ENCODE results near the gene SNX6. TPM values are rescaled to one million over a fixed set of nuclear protein-coding genes. Genes with fewer than 3 reads are reported as not detected.

Gene SNX6
- total and polyA plus RNA-seq, 9 of the 15 experiments (the other 6 are each of a cell fraction or from before 2014, with no cell fraction given): 34.6 to 111 (median 57.5) TPM

DNA sequence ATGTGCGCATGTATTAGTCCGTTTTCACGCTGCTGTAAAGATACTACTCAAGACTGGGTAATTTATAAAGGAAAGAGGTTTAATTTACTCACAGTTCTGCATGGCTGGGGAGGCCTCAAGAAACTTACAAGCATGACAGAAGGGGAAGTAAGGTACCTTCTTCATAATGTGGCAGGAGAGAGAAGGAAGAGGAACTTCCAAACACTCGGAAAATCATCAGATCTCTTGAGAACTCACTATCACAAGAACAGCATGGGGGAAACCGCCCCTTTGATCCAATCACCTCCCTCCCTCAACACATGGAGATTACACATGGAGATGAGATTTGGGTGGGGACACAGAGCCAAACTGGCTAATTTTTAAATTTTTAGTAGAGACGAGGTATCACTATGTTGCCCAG lies 41.8 kb upstream of the SNX6 start:
- Histone ChIP-seq H3K4me1 (replicated peaks in 1 of 2; ENCODE audit: control insufficient read depth in 2 of 2, insufficient read depth in 2 of 2, low read length in 2 of 2) (no peaks in the 10 kb centered on the region; a peak in 1 of 5 replicates), H3K36me3 (ENCODE audit: control insufficient read depth, insufficient read depth, low read length) (no peaks in the 10 kb centered on the region), H2AFZ (ENCODE audit: low read depth, low read length) (no peak overlapping the region), H3K9me1 (ENCODE audit: control insufficient read depth, insufficient read depth, low read length) (no peaks in the 10 kb centered on the region), H3K4me3 (no peak overlapping the region), H3K27me3 (ENCODE audit: control insufficient read depth in 2 of 2, insufficient read depth in 2 of 2, low read length in 2 of 2) (no peaks in the 10 kb centered on the region), H3K9me3 (replicated peaks; ENCODE audit: control insufficient read depth, insufficient read depth, low read depth, low read length) (no peaks in the 10 kb centered on the region), H3K9ac (ENCODE audit: insufficient read depth in 1 of 2, low read depth in 2 of 2, low read length in 2 of 2) (no peak overlapping the region), H4K20me1 (replicated peaks; ENCODE audit: control insufficient read depth, insufficient read depth, low read length) (no peaks in the 10 kb centered on the region), H3K79me2 (ENCODE audit: control insufficient read depth, insufficient read depth, low read length) (no peaks in the 10 kb centered on the region), H3K27ac (ENCODE audit: extremely low read depth, low read depth, low read length) (no peak overlapping the region), H3K4me2 (ENCODE audit: insufficient read depth, low read length) (no peak overlapping the region)
- ChIA-PET CTCF (ENCODE audit: low intra/inter-chr PET ratio) (interaction anchor here (2.8 kb wide), 1 partner anchor 51 kb away, joined by 20 read pairs; no protein-coding TSS in a partner anchor), POLR2A (interaction anchor here (0.6 kb wide), 1 partner anchor 49 kb away, joined by 3 read pairs; no protein-coding TSS in a partner anchor)
- in situ Hi-C loops (cut with MboI): loop anchor here (10.0 kb wide), 1 partner anchor 733 kb away; the partner anchor contains the start of gene NFKBIA
- no peak for ATAC-seq
- WGBS (ENCODE audit: insufficient coverage, low coverage, missing lambda C conversion rate): 7% methylated on average over 6 of the region's 6 CpGs
- intact Hi-C loops (cut with micrococcal nuclease): loop anchor here (2.0 to 5.0 kb wide), 2 partner anchors 51 to 741 kb away; no protein-coding TSS in a partner anchor
- TF ChIP-seq ZFP1 (CRISPR knock-in tag; IDR thresholded peaks at IDR 0.05) (no peak), HCFC1 (IDR thresholded peaks at IDR 0.05; ENCODE audit: low read depth, low read length) (no peak), NCOR1 (IDR thresholded peaks at IDR 0.05) (no peak), MTA2 (IDR thresholded peaks at IDR 0.05; ENCODE audit: low read depth) (no peak), KDM5B (IDR thresholded peaks at IDR 0.05; ENCODE audit: insufficient replicate concordance, low read depth, low read length) (no peak), TEAD4 (IDR thresholded peaks at IDR 0.05; ENCODE audit: low read length) (no peak), TEAD4 (CRISPR knock-in tag; IDR thresholded peaks at IDR 0.05; ENCODE audit: borderline replicate concordance) (no peak), NFATC3 (IDR thresholded peaks at IDR 0.05) (no peak), SUPT5H (IDR thresholded peaks at IDR 0.05) (no peak), NUFIP1 (IDR thresholded peaks at IDR 0.05; ENCODE audit: partially characterized antibody) (no peak), STAG1 (CRISPR knock-in tag; IDR thresholded peaks at IDR 0.05; ENCODE audit: borderline replicate concordance) (no peak), SFPQ (IDR thresholded peaks at IDR 0.05; ENCODE audit: low read depth, low read length) (no peak)
- DNase-seq (ENCODE audit: extremely low read depth in 1 of 4, low spot score in 3 of 4): no peak
- FAIRE-seq: no peak
- BruUV-seq (replicated peaks): no TSS peak

All from K562 (cell line).